ENCODE data around the gene BASP1.
"Not testable (repeated sequence)": the region's sequence is repeated elsewhere in the genome, so short reads cannot be mapped to it uniquely, and the experiment has no call there.

Gene BASP1

DNA sequence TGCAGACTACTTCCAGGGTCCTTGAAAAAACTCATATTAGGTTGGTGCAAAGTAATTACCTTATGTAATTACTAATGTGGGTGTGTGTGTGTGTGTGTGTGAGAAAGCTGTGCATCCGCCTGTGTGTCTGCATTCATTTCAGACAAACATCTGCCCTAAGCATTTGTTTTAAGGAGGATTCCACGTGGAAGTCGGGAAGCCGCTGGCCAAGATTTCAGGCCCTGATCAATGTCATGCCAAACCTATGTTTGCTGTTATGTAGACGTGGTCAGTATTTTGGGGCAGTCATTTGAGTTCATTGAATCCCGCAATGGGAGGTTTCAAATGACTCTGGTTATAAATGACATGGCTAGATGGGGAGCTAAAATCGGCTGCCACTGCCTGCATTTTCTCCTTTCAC, 33.6 kb upstream of the BASP1 start:
- no peak overlapping the region for H3K9ac ChIP-seq (ENCODE audit: low read length)
- H3K27me3 ChIP-seq (replicated peaks; ENCODE audit: control insufficient read depth, insufficient read depth, low read length): no peaks in the 10 kb centered on the region
- no peak for DNase-seq (ENCODE audit: low read depth)
- no peak overlapping the region for H3K4me3 ChIP-seq (ENCODE audit: low read length)
- H3K4me1 ChIP-seq (ENCODE audit: control insufficient read depth, insufficient read depth, low read length): peaks cover 60% of the 10 kb centered on the region
- no peaks in the 10 kb centered on the region for H3K9me3 ChIP-seq (ENCODE audit: control insufficient read depth, low read length)
- H3K36me3 ChIP-seq (ENCODE audit: control insufficient read depth, insufficient read depth, low read length, severe bottlenecking): no peaks in the 10 kb centered on the region

DNA sequence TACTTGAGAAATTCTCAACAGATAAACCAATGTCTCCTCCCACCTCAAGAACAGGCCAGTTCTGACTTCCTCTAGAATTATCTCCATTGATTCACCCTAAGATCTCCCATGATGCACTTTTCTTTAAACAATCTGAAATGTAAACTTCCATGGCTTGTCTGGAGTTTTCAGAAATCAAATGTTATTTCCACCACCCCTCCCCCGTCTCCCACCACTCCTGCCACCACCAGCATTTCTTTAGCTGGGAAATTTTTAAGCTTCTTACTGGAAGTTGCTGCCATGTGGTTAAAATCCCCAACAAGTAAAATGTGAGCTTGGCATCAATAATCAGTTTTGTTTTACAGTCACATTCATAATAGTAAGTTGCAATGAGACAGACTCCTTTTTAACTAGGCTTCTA, 32.8 kb upstream of the BASP1 start:
- Histone ChIP-seq H3K36me3 (ENCODE audit: control insufficient read depth, insufficient read depth, low read length, severe bottlenecking) (no peaks in the 10 kb centered on the region), H3K4me3 (ENCODE audit: low read length) (no peak overlapping the region), H3K27me3 (replicated peaks; ENCODE audit: control insufficient read depth, insufficient read depth, low read length) (no peaks in the 10 kb centered on the region), H3K4me1 (ENCODE audit: control insufficient read depth, insufficient read depth, low read length) (peaks cover 64% of the 10 kb centered on the region), H3K9ac (ENCODE audit: low read length) (no peak overlapping the region), H3K9me3 (ENCODE audit: control insufficient read depth, low read length) (no peaks in the 10 kb centered on the region)
- DNase-seq (ENCODE audit: low read depth): peak; percentile 12

DNA sequence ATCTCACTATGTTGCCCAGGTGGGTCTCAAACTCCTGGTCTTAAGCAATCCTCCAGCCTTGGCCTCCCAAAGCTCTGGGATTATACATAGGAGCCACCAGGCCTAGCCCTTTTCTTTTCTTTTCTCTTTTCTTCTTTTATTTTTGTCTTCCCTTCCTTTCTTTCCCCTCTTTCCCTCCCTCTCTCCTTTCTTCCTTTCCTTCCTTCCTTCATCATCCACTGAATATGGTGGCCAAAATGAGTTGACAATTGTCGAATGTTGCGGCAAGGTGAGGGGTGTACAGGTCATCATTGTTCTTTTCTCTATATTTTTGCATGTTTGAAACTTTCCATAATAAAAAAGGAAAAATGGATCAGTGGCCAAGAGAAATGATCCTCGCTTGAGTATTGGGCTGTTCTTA, 32.1 kb upstream of the BASP1 start:
- no peaks in the 10 kb centered on the region for H3K36me3 ChIP-seq (ENCODE audit: control insufficient read depth, insufficient read depth, low read length, severe bottlenecking)
- H3K27me3 ChIP-seq (replicated peaks; ENCODE audit: control insufficient read depth, insufficient read depth, low read length): no peaks in the 10 kb centered on the region
- H3K9me3 ChIP-seq (ENCODE audit: control insufficient read depth, low read length): no peaks in the 10 kb centered on the region
- H3K4me3 ChIP-seq (ENCODE audit: low read length): no peak overlapping the region
- DNase-seq (ENCODE audit: low read depth): no peak
- H3K4me1 ChIP-seq (ENCODE audit: control insufficient read depth, insufficient read depth, low read length): peaks cover 72% of the 10 kb centered on the region
- peak overlapping the region; percentile 42 for H3K9ac ChIP-seq (ENCODE audit: low read length)

DNA sequence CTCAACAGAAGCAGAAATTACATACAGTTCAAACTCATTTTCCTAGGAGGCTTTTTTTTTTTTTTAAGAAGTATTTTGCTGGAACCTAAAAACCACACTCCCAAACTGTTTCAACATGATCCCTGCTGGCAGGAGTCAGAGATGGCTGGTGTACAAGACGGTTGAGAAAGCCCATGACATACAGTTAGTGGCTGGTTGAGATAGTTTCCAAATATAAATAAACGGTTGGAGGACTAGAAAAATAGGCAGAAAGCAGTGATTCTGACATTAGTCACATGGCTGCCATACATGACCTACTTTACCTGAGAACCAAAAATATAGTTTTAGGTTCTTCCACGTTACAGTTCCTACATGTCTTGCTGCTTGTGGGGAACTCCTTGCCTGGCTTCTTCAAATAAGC, 31.7 kb upstream of the BASP1 start:
- peak; percentile 96 for DNase-seq (ENCODE audit: low read depth)
- no peak overlapping the region for H3K4me3 ChIP-seq (ENCODE audit: low read length)
- no peaks in the 10 kb centered on the region for H3K36me3 ChIP-seq (ENCODE audit: control insufficient read depth, insufficient read depth, low read length, severe bottlenecking)
- H3K27me3 ChIP-seq (replicated peaks; ENCODE audit: control insufficient read depth, insufficient read depth, low read length): no peaks in the 10 kb centered on the region
- H3K9me3 ChIP-seq (ENCODE audit: control insufficient read depth, low read length): no peaks in the 10 kb centered on the region
- H3K9ac ChIP-seq (ENCODE audit: low read length): peak overlapping the region; percentile 49
- H3K4me1 ChIP-seq (ENCODE audit: control insufficient read depth, insufficient read depth, low read length): peaks cover 75% of the 10 kb centered on the region

DNA sequence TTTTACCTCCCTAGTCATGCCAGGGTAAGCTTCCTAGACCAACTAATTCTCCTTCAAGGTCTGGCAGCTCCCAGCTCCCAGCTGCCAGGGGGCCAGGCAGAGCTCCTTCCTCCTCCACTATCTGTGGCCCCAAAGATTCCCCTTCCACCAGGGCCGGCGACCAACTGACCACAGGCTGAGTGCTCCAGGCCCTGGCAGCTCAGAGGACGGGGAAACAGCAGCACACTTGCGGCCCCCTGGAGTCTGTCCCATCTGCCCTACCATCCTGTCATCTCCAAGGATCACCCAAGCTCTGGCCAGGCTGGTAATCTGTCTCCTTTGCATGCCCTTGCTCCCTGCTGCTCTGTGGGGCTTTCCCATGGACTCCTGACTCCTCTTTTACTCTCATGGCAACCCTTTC, 31.2 kb upstream of the BASP1 start:
- peak; percentile 24 for DNase-seq (ENCODE audit: low read depth)
- H3K36me3 ChIP-seq (ENCODE audit: control insufficient read depth, insufficient read depth, low read length, severe bottlenecking): no peaks in the 10 kb centered on the region
- no peaks in the 10 kb centered on the region for H3K27me3 ChIP-seq (replicated peaks; ENCODE audit: control insufficient read depth, insufficient read depth, low read length)
- H3K4me1 ChIP-seq (ENCODE audit: control insufficient read depth, insufficient read depth, low read length): peaks cover 78% of the 10 kb centered on the region
- no peak overlapping the region for H3K4me3 ChIP-seq (ENCODE audit: low read length)
- H3K9ac ChIP-seq (ENCODE audit: low read length): peak overlapping the region; percentile 49
- H3K9me3 ChIP-seq (ENCODE audit: control insufficient read depth, low read length): no peaks in the 10 kb centered on the region

DNA sequence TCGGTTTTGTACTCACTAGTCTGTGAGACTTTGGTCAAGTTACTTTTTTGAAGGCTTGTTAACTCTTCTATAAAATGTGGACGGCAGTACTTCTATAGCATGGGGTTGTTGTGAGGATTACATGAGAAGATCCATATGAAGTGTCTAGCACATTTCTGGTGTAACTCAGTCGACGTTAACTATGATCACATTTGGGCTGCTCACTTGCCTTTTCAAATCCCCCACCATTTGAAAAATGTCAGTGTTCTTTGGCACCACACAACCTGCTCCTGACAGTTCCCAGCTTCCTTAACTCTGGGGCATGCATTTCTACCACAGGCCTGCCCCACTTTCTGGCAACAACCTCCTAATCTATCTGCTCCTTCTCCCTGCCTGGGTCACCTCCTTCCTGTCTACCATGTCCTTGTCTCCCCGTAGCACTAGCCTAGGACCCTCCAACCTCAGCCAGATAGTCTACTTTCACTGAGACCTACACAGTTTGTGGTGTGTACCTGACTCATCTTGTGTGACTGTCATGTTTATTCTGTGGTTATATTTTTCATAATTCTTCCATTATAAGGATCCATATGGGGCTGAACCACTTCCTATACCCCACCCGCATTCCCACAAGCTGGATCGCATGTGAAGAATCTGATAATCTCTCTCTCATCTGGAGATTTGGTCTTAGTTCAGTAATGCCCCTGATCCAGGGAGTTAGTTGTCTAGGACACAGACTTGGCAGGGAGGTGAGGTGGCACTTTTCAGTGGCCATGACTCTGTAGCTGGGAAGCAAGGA, 30.2 kb upstream of the BASP1 start:
- no peaks in the 10 kb centered on the region for H3K36me3 ChIP-seq (ENCODE audit: control insufficient read depth, insufficient read depth, low read length, severe bottlenecking)
- no peak overlapping the region for H3K9ac ChIP-seq (ENCODE audit: low read length)
- DNase-seq (ENCODE audit: low read depth): peak; percentile 24
- no peak overlapping the region for H3K4me3 ChIP-seq (ENCODE audit: low read length)
- H3K27me3 ChIP-seq (replicated peaks; ENCODE audit: control insufficient read depth, insufficient read depth, low read length): no peaks in the 10 kb centered on the region
- no peaks in the 10 kb centered on the region for H3K9me3 ChIP-seq (ENCODE audit: control insufficient read depth, low read length)
- peaks cover 73% of the 10 kb centered on the region for H3K4me1 ChIP-seq (ENCODE audit: control insufficient read depth, insufficient read depth, low read length)

DNA sequence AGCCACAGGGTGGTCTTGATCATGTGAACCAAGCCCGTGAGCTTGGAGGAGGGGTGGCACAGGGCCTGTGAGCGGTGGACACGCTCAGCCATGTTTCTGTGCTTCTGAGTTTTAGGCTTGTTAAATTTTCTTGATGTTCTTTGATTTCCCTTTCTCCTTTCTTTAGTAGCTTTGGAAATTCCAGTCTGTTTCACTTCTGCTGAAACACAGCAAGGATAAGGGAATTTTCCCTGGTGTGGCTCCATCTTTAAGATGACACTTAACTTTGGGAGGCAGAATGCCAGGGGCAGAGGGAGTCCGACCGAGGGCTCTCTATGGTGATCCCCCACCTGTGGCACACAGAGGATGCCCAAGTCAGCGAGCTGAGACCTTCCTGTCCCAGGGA, 29.7 kb upstream of the BASP1 start:
- no peaks in the 10 kb centered on the region for H3K27me3 ChIP-seq (replicated peaks; ENCODE audit: control insufficient read depth, insufficient read depth, low read length)
- H3K4me1 ChIP-seq (ENCODE audit: control insufficient read depth, insufficient read depth, low read length): peaks cover 73% of the 10 kb centered on the region
- no peak overlapping the region for H3K9ac ChIP-seq (ENCODE audit: low read length)
- no peak for DNase-seq (ENCODE audit: low read depth)
- H3K4me3 ChIP-seq (ENCODE audit: low read length): no peak overlapping the region
- H3K36me3 ChIP-seq (ENCODE audit: control insufficient read depth, insufficient read depth, low read length, severe bottlenecking): no peaks in the 10 kb centered on the region
- no peaks in the 10 kb centered on the region for H3K9me3 ChIP-seq (ENCODE audit: control insufficient read depth, low read length)

DNA sequence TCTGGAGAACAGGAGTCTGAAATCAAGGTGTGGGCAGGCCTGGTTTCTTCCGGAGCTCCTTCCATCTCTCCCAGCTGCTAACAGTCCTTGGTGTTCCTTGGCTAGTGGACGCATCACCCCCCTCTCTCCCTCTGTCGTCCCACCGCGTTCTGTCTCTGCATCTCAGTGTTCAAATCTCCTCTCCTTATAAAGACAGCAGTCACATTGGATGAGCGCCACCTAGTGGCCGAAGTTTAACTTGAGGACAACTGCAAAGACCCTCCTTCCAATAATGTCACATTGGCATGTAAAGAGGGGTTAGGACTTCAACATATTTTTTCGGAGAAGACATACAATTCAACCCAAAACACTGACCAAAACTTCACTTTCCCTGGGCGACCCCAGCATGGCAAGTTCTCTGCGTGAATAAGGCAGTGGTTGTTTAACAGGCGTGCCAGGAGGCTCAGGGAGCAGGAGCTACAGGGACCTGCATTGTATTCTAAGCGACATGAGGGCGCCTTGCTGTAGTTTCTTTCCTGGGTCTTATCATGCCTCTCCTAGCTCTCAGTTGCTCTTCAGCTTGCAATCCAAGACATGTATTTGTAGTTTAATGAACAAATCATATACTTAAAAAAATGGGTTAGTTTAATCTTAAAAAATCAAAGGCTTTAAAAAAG, 27.9 kb upstream of the BASP1 start:
- H3K9ac ChIP-seq (ENCODE audit: low read length): peak overlapping the region; percentile 25
- H3K9me3 ChIP-seq (ENCODE audit: control insufficient read depth, low read length): no peaks in the 10 kb centered on the region
- peak; percentile 93 for DNase-seq (ENCODE audit: low read depth)
- no peaks in the 10 kb centered on the region for H3K27me3 ChIP-seq (replicated peaks; ENCODE audit: control insufficient read depth, insufficient read depth, low read length)
- no peak overlapping the region for H3K4me3 ChIP-seq (ENCODE audit: low read length)
- H3K4me1 ChIP-seq (ENCODE audit: control insufficient read depth, insufficient read depth, low read length): peaks cover 57% of the 10 kb centered on the region
- no peaks in the 10 kb centered on the region for H3K36me3 ChIP-seq (ENCODE audit: control insufficient read depth, insufficient read depth, low read length, severe bottlenecking)

DNA sequence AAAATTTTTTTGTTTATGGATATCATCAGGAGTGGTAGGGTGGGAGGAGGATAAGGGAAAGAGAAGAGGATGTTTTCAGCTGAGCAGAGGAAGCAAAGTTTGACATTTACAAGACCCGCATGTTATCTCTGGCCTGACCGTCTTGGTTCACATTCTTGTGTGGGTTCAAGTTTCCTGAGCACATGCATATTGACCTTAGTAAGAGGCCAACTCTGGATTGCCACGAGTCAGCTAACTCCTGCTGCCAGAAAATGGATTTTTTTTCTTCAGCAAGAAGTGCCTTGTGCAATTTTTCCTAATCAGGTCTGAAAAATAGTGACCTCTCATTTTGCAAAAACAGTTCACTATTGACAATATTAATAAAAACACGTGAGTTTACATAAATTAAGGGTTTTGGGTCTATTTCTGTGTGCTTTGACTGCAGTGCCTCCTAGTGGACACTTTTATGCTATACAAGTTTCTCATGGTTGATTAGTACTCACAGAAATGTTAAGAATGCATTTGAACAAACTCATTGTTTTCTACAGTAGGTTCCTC, 27.1 kb upstream of the BASP1 start:
- H3K36me3 ChIP-seq (ENCODE audit: control insufficient read depth, insufficient read depth, low read length, severe bottlenecking): no peaks in the 10 kb centered on the region
- peak overlapping the region; percentile 33 for H3K4me3 ChIP-seq (ENCODE audit: low read length)
- peaks cover 49% of the 10 kb centered on the region for H3K4me1 ChIP-seq (ENCODE audit: control insufficient read depth, insufficient read depth, low read length)
- H3K27me3 ChIP-seq (replicated peaks; ENCODE audit: control insufficient read depth, insufficient read depth, low read length): no peaks in the 10 kb centered on the region
- DNase-seq (ENCODE audit: low read depth): peak; percentile 90
- H3K9me3 ChIP-seq (ENCODE audit: control insufficient read depth, low read length): no peaks in the 10 kb centered on the region
- peak overlapping the region; percentile 71 for H3K9ac ChIP-seq (ENCODE audit: low read length)

DNA sequence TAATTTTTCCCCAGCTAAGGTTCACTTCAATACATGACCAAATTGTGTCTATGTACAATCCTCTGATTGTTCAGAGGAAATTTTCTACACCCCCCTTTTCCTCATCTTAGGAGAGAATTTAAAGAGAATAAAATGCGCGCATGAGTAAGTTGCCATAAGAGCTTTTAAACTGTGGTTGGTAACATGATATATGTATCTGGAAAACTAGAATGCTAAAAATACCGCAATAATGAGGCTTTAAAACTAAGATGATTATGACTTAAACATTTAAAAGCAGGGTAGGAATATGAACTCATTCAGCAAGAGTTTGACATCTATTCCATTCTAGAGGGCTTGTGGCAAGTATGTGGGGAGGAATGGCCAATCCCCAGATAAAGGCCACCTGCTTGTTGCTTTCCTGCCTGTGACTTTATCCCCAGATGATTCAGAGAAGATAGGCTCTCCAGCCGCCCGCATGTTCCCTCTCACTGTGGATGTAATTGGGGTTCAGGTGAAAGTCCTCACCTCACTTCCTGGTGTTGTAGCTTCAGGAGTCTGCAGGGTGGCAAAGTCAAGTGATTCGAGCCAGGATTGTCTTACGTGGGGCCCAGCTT, 26.5 kb upstream of the BASP1 start:
- Histone ChIP-seq H3K4me1 (ENCODE audit: control insufficient read depth, insufficient read depth, low read length) (peaks cover 45% of the 10 kb centered on the region), H3K27me3 (replicated peaks; ENCODE audit: control insufficient read depth, insufficient read depth, low read length) (no peaks in the 10 kb centered on the region), H3K9me3 (ENCODE audit: control insufficient read depth, low read length) (no peaks in the 10 kb centered on the region), H3K9ac (ENCODE audit: low read length) (peak overlapping the region; percentile 71), H3K4me3 (ENCODE audit: low read length) (no peak overlapping the region), H3K36me3 (ENCODE audit: control insufficient read depth, insufficient read depth, low read length, severe bottlenecking) (no peaks in the 10 kb centered on the region)
- DNase-seq (ENCODE audit: low read depth): peak; percentile 81

DNA sequence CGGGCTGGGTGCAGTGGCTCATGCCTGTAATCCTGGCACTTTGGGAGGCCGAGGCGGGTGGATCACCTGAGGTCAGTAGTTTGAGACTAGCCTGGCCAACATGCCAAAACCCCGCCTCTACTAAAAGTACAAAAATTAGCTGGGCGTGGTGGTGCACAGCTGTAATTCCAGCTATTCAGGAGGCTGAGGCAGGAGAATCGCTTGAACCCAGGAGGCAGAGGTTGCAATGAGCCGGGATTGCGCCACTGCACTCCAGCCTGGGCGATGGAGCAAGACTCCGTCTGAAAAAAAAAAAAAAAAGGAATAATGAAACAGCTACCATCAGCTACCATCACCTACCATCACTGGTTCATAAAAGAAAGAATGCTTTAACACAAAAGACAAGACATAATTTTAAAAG, 25.9 kb upstream of the BASP1 start:
- peaks cover 38% of the 10 kb centered on the region for H3K4me1 ChIP-seq (ENCODE audit: control insufficient read depth, insufficient read depth, low read length)
- not testable (repeated sequence) for DNase-seq (ENCODE audit: low read depth)

More for the DNA sequence above, 25.9 kb upstream of the BASP1 start:
- peak overlapping the region; percentile 35 for H3K9ac ChIP-seq (ENCODE audit: low read length)
- H3K9me3 ChIP-seq (ENCODE audit: control insufficient read depth, low read length); H3K27me3 ChIP-seq (replicated peaks; ENCODE audit: control insufficient read depth, insufficient read depth, low read length); H3K36me3 ChIP-seq (ENCODE audit: control insufficient read depth, insufficient read depth, low read length, severe bottlenecking); H3K4me3 ChIP-seq (ENCODE audit: low read length): not testable (repeated sequence)

Data from adipocyte (in vitro differentiated cells).